Subcutaneous adipose tissue (tissue), 4 donors: ENCODE results near the gene C1orf105. TPM values are rescaled to one million over a fixed set of nuclear protein-coding genes. Genes with fewer than 3 reads are reported as not detected.

Experiments
- CTCF ChIP-seq: fragments of 450-650 bp; IDR thresholded peaks from one replicate; pipeline ENCODE4 v1.5.1; 2016; ENCODE audit warnings: low read depth, mild to moderate bottlenecking, control low read depth, antibody characterized with exemption, moderate library complexity
- total RNA-seq, 4 donors: library from RNA; depleted of rRNA; stranded (reverse); fragments of >200 nt; gene quantifications; one replicate each; pipeline ENCODE4 v1.1.0, GENCODE V29; 2016

The C1orf105 gene
- total RNA-seq, 4 donors from 2014 or later: not detected

GRCh38 chr1:172390301-172390682, 30.2 kb upstream of the C1orf105 start:
- no peak for TF ChIP-seq CTCF

- TF ChIP-seq CTCF: no peak
Measured at GRCh38 chr1:172390683-172391551, 29.6 kb upstream of the C1orf105 start.

GRCh38 chr1:172391976-172392375, 28.5 kb upstream of the C1orf105 start:
- TF ChIP-seq CTCF: no peak

GRCh38 chr1:172393354-172393753, 27.1 kb upstream of the C1orf105 start:
- no peak for TF ChIP-seq CTCF

- no peak for TF ChIP-seq CTCF
Measured at GRCh38 chr1:172394141-172394751, 26.2 kb upstream of the C1orf105 start.

GRCh38 chr1:172394811-172395210, 25.7 kb upstream of the C1orf105 start:
- TF ChIP-seq CTCF: no peak

- TF ChIP-seq CTCF: no peak
Measured at GRCh38 chr1:172395576-172395975, 24.9 kb upstream of the C1orf105 start.
